HepG2 (cell line): ENCODE results near the gene MOK. TPM values are rescaled to one million over a fixed set of nuclear protein-coding genes. Genes with fewer than 3 reads are reported as not detected.

ENCODE experiments used
- ARHGAP35 ChIP-seq: sonication (generic); formaldehyde crosslinking; IDR thresholded peaks from 2 replicates; pipeline ENCODE4 v1.9.0; 2022; ENCODE audit warnings: mild to moderate bottlenecking, inconsistent platforms, moderate library complexity, missing genetic modification reagents, borderline replicate concordance
- CEBPG ChIP-seq: IDR thresholded peaks from 2 replicates; pipeline ENCODE4 v1.6.1; 2016
- CHD2 ChIP-seq: IDR thresholded peaks from 2 replicates; pipeline ENCODE4 v1.6.1; 2011; ENCODE audit warnings: low read depth, low read length, improper control_type of control experiment
- ELF1 ChIP-seq: sonication (generic); formaldehyde crosslinking; IDR thresholded peaks from 2 replicates; pipeline ENCODE4 v1.4.0; 2020; ENCODE audit warnings: missing genetic modification reagents
- FOSL1 ChIP-seq: sonication (generic); formaldehyde crosslinking; IDR thresholded peaks from 2 replicates; pipeline ENCODE4 v1.9.0; 2021; ENCODE audit warnings: missing genetic modification reagents, borderline replicate concordance
- HCFC1 ChIP-seq: fragments of 150-350 bp; IDR thresholded peaks from 2 replicates; pipeline ENCODE4 v1.6.1; 2014; ENCODE audit warnings: low read depth, low read length
- KLF15 ChIP-seq: sonication (generic); formaldehyde crosslinking; IDR thresholded peaks from 2 replicates; pipeline ENCODE4 v1.8.1; 2023; ENCODE audit warnings: borderline replicate concordance, mild to moderate bottlenecking, inconsistent platforms, missing genetic modification reagents, mixed read lengths
- KLF9 ChIP-seq: IDR thresholded peaks from 2 replicates; pipeline ENCODE4 v1.6.1; 2016; ENCODE audit warnings: low read depth
- MED1 ChIP-seq: sonication (generic); formaldehyde crosslinking; IDR thresholded peaks from 2 replicates; pipeline ENCODE4 v1.4.0; 2020; ENCODE audit warnings: missing genetic modification reagents
- NFE2L1 ChIP-seq: sonication (generic); formaldehyde crosslinking; IDR thresholded peaks from 2 replicates; pipeline ENCODE4 v1.4.0; 2020; ENCODE audit warnings: missing genetic modification reagents, mild to moderate bottlenecking, borderline replicate concordance
- PAX8 ChIP-seq: sonication (generic); formaldehyde crosslinking; IDR thresholded peaks from 2 replicates; pipeline ENCODE4 v1.8.0; 2022; ENCODE audit warnings: mild to moderate bottlenecking, missing genetic modification reagents, borderline replicate concordance
- POGK ChIP-seq: sonication (generic); formaldehyde crosslinking; conservative IDR thresholded peaks from 2 replicates; pipeline ENCODE4 v1.8.0; 2022; ENCODE audit warnings: mild to moderate bottlenecking, moderate library complexity, missing genetic modification reagents
- PREB ChIP-seq: sonication (generic); formaldehyde crosslinking; IDR thresholded peaks from 2 replicates; pipeline ENCODE4 v1.4.0; 2020; ENCODE audit warnings: missing genetic modification reagents
- REL ChIP-seq: sonication (generic); formaldehyde crosslinking; conservative IDR thresholded peaks from 2 replicates; pipeline ENCODE4 v1.8.0; 2022; ENCODE audit warnings: mild to moderate bottlenecking, missing genetic modification reagents, moderate library complexity
- TCF7 ChIP-seq: sonication (generic); IDR thresholded peaks from 2 replicates; pipeline ENCODE4 v1.6.1; 2016; ENCODE audit warnings: antibody characterized with exemption, low read depth
- THYN1 ChIP-seq: sonication (generic); formaldehyde crosslinking; IDR thresholded peaks from 2 replicates; pipeline ENCODE4 v1.8.1; 2023; ENCODE audit warnings: low read depth, mild to moderate bottlenecking, moderate library complexity, missing genetic modification reagents, borderline replicate concordance
- ZNF12 ChIP-seq: sonication (generic); formaldehyde crosslinking; IDR thresholded peaks from 2 replicates; pipeline ENCODE4 v1.5.0; 2020; ENCODE audit warnings: missing genetic modification reagents
- ZNF333 ChIP-seq: sonication (generic); formaldehyde crosslinking; IDR thresholded peaks from 2 replicates; pipeline ENCODE4 v1.4.0; 2020; ENCODE audit warnings: mild to moderate bottlenecking, missing genetic modification reagents, borderline replicate concordance
- ZNF337 ChIP-seq: sonication (generic); formaldehyde crosslinking; IDR thresholded peaks from 2 replicates; pipeline ENCODE4 v1.5.1; 2020; ENCODE audit warnings: missing genetic modification reagents, low read depth, mild to moderate bottlenecking, borderline replicate concordance
- ZNF430 ChIP-seq: sonication (generic); formaldehyde crosslinking; IDR thresholded peaks from 2 replicates; pipeline ENCODE4 v1.9.0; 2021; ENCODE audit warnings: mild to moderate bottlenecking, missing genetic modification reagents
- ZNF431 ChIP-seq: sonication (generic); formaldehyde crosslinking; IDR thresholded peaks from 2 replicates; pipeline ENCODE4 v1.9.0; 2022; ENCODE audit warnings: missing genetic modification reagents, low read depth, mild to moderate bottlenecking, borderline replicate concordance
- ZNF432 ChIP-seq: sonication (generic); formaldehyde crosslinking; IDR thresholded peaks from 2 replicates; pipeline ENCODE4 v1.5.0; 2020; ENCODE audit warnings: missing genetic modification reagents, mild to moderate bottlenecking, borderline replicate concordance
- ZNF562 ChIP-seq: sonication (generic); formaldehyde crosslinking; IDR thresholded peaks from 2 replicates; pipeline ENCODE4 v1.8.0; 2022; ENCODE audit warnings: missing genetic modification reagents, borderline replicate concordance
- ZNF7 ChIP-seq: IDR thresholded peaks from 2 replicates; pipeline ENCODE4 v1.6.1; 2016; ENCODE audit warnings: missing biosample characterization, missing genetic modification reagents
- ZNF709 ChIP-seq: sonication (generic); formaldehyde crosslinking; IDR thresholded peaks from 2 replicates; pipeline ENCODE4 v1.5.0; 2020; ENCODE audit warnings: mild to moderate bottlenecking, missing genetic modification reagents
- ZNF788 ChIP-seq: sonication (generic); formaldehyde crosslinking; IDR thresholded peaks from 2 replicates; pipeline ENCODE4 v1.5.0; 2020; ENCODE audit warnings: mild to moderate bottlenecking, missing genetic modification reagents, borderline replicate concordance
- polyA plus RNA-seq, 8 experiments: library from polyadenylated mRNA; depleted of rRNA in 3 of 8; stranded (reverse) in 7 of 8; unstranded in 1 of 8; fragments of >200 nt; fragmentation: Illumina TruSeq in 4 of 8; extraction: Trizol in 4 of 8; gene quantifications; 2 replicates each; pipeline versions ENCODE4 v1.2.1 to v1.2.3, GENCODE V29; 2011 to 2016; ENCODE audit warnings: low read depth in 4 of 8, missing spikeins in 1 of 8, mixed read lengths in 1 of 8; ENCODE audit not compliant: insufficient read depth in 1 of 8
- total RNA-seq, 5 experiments: library from RNA; depleted of rRNA; stranded (reverse); fragments of >200 nt; fragmentation: Illumina TruSeq; extraction: Trizol; gene quantifications; 2 replicates each; pipeline ENCODE4 v1.2.3, GENCODE V29; 2016; ENCODE audit warnings: low read depth in 1 of 5
- TF ChIP-seq, protein P1 (sequence below): sonication (generic); formaldehyde crosslinking; IDR thresholded peaks from 2 replicates; pipeline ENCODE4 v1.4.0; 2020; ENCODE audit warnings: missing genetic modification reagents; ENCODE audit errors: not compliant biosample characterization

The MOK gene
- total and polyA plus RNA-seq, 2 of the 13 experiments (the other 11 are each of a cell fraction or from before 2014, with no cell fraction given), result 15.3 to 16.9 TPM

- peak; percentile 76; the same call in 1 of the 2 replicates for TF ChIP-seq POGK (CRISPR knock-in tag)
- no peak for TF ChIP-seq PAX8 (CRISPR knock-in tag)
- peak; percentile 25; the same call in 1 of the 2 replicates for TF ChIP-seq ZNF12 (CRISPR knock-in tag)
- no peak for TF ChIP-seq PREB
- TF ChIP-seq ZNF337 (CRISPR knock-in tag), result peak; percentile 48; the same call in 1 of the 2 replicates
- TF ChIP-seq KLF9 (CRISPR knock-in tag), result no peak
- no peak for TF ChIP-seq HCFC1
- peak; percentile 71 for TF ChIP-seq MED1 (CRISPR knock-in tag)
- 0 out of 2 replicates have a peak, but pooled peaks have one; percentile 73 for TF ChIP-seq ZNF333 (CRISPR knock-in tag)
- peak; percentile 24; the same call in 1 of the 2 replicates for TF ChIP-seq ELF1 (CRISPR knock-in tag)
- TF ChIP-seq NFE2L1 (CRISPR knock-in tag), result no peak
- no peak for TF ChIP-seq ZNF709 (CRISPR knock-in tag)
- no peak for TF ChIP-seq ZNF562 (CRISPR knock-in tag)
- TF ChIP-seq CEBPG, result no peak
- peak; percentile 75; the same call in 1 of the 2 replicates for TF ChIP-seq ZNF430 (CRISPR knock-in tag)
- TF ChIP-seq ZNF788 (CRISPR knock-in tag), result 0 out of 2 replicates have a peak, but pooled peaks have one; percentile 27
- TF ChIP-seq ZNF7 (CRISPR knock-in tag), result no peak
- TF ChIP-seq KLF15, result peak; percentile 50; the same call in 1 of the 2 replicates
- TF ChIP-seq THYN1, result no peak
- TF ChIP-seq CHD2, result no peak
- no peak for TF ChIP-seq REL (CRISPR knock-in tag)
- no peak for TF ChIP-seq TCF7
- TF ChIP-seq, protein P1, sequence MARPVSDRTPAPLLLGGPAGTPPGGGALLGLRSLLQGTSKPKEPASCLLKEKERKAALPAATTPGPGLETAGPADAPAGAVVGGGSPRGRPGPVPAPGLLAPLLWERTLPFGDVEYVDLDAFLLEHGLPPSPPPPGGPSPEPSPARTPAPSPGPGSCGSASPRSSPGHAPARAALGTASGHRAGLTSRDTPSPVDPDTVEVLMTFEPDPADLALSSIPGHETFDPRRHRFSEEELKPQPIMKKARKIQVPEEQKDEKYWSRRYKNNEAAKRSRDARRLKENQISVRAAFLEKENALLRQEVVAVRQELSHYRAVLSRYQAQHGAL, result peak; percentile 82
- no peak for TF ChIP-seq FOSL1 (CRISPR knock-in tag)
- TF ChIP-seq ARHGAP35 (CRISPR knock-in tag), result no peak; the same call in 1 of the 2 replicates
- TF ChIP-seq ZNF432 (CRISPR knock-in tag), result no peak
- no peak for TF ChIP-seq ZNF431 (CRISPR knock-in tag)
Observed at GRCh38 chr14:102314242-102315011, 9.5 kb upstream of the MOK start (continued).
